SJSA1 (cell line): ENCODE measurements around the gene OSBPL5. TPM values are rescaled to one million over a fixed set of nuclear protein-coding genes. Genes with fewer than 3 reads are reported as not detected.
"Not testable (repeated sequence)": the region's sequence is repeated elsewhere in the genome, so short reads cannot be mapped to it uniquely, and the experiment has no call there.

ENCODE experiments used
- DNase-seq, 2 experiments: peaks; one replicate each; pipeline ENCODE4 v3.0.0-alpha.2; 2015 to 2020; ENCODE audit warnings: low spot score in 2 of 2, low read depth in 1 of 2
- H3K27ac ChIP-seq: fragments of 250-450 bp; sonication (Bioruptor Pico); 2 replicates; pipeline ENCODE4 v1.5.1; 2020; ENCODE audit warnings: mild to moderate bottlenecking, moderate library complexity
- H3K27me3 ChIP-seq: fragments of 250-450 bp; sonication (Bioruptor Pico); replicated peaks from 2 replicates; pipeline ENCODE4 v1.5.1; 2020; ENCODE audit warnings: mild to moderate bottlenecking, moderate library complexity
- H3K36me3 ChIP-seq: fragments of 250-450 bp; sonication (Bioruptor Pico); 2 replicates; pipeline ENCODE4 v1.5.1; 2020; ENCODE audit warnings: mild to moderate bottlenecking
- H3K4me1 ChIP-seq: fragments of 250-450 bp; sonication (Bioruptor Pico); replicated peaks from 2 replicates; pipeline ENCODE4 v1.6.1; 2021; ENCODE audit warnings: mild to moderate bottlenecking
- H3K4me3 ChIP-seq: fragments of 250-450 bp; sonication (Bioruptor Pico); 2 replicates; pipeline ENCODE4 v1.5.1; 2020; ENCODE audit warnings: mild to moderate bottlenecking
- H3K9me3 ChIP-seq: fragments of 250-450 bp; sonication (Bioruptor Pico); replicated peaks from 2 replicates; pipeline ENCODE4 v1.5.1; 2020; ENCODE audit warnings: mild to moderate bottlenecking
- total RNA-seq: library from RNA; depleted of rRNA; stranded (reverse); fragments of >200 nt; shearing (Covaris generic); gene quantifications from 2 replicates; pipeline ENCODE4 v1.2.3, GENCODE V29; 2014

OSBPL5 gene
- total RNA-seq, 1 experiment from 2014 or later: 45.3 TPM

GRCh38 chr11:3085052-3085451, 80.1 kb downstream of the OSBPL5 start:
- Histone ChIP-seq H3K4me3 (no peak overlapping the region), H3K36me3 (peaks cover 11% of the 10 kb centered on the region; the same call in 1 of the 2 replicates), H3K9me3 (no peaks in the 10 kb centered on the region), H3K4me1 (peaks cover 6% of the 10 kb centered on the region), H3K27ac (no peak overlapping the region), H3K27me3 (no peaks in the 10 kb centered on the region)
- DNase-seq: no peak

DNA sequence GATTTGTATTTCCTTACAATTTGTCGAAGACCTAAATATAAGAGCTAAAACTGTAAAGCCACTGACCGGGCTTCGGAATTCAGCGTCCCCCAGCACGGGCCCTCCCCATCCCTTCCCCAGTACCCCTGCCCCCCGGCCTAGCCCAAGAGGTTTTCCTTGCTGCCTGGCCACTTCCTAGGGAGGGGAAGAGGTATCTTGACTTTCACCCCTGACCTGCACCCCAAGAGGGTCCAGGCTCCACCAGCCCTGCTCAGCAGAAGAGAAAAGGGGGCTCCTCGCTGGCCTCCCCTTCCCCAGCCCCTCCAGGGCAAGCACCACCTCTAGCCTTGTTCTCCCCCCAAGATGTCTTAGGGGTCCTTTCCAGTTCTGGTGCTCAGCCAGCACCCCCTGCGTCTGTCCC, 81.8 kb downstream of the OSBPL5 start:
- Histone ChIP-seq H3K36me3 (no peaks in the 10 kb centered on the region), H3K27ac (no peak overlapping the region), H3K4me1 (peaks cover 5% of the 10 kb centered on the region), H3K9me3 (no peaks in the 10 kb centered on the region), H3K27me3 (no peaks in the 10 kb centered on the region), H3K4me3 (no peak overlapping the region)
- no peak for DNase-seq

- Histone ChIP-seq H3K9me3 (no peaks in the 10 kb centered on the region), H3K4me3 (no peak overlapping the region), H3K27ac (no peak overlapping the region), H3K27me3 (no peaks in the 10 kb centered on the region), H3K36me3 (no peaks in the 10 kb centered on the region), H3K4me1 (no peaks in the 10 kb centered on the region)
- DNase-seq: no peak
Observed at GRCh38 chr11:3081386-3081751, 83.7 kb downstream of the OSBPL5 start.

GRCh38 chr11:3080733-3081385, 84.3 kb downstream of the OSBPL5 start:
- Histone ChIP-seq H3K4me1 (no peaks in the 10 kb centered on the region), H3K27me3 (no peaks in the 10 kb centered on the region), H3K9me3 (no peaks in the 10 kb centered on the region), H3K4me3 (no peak overlapping the region), H3K27ac (no peak overlapping the region), H3K36me3 (no peaks in the 10 kb centered on the region)
- no peak for DNase-seq

DNA sequence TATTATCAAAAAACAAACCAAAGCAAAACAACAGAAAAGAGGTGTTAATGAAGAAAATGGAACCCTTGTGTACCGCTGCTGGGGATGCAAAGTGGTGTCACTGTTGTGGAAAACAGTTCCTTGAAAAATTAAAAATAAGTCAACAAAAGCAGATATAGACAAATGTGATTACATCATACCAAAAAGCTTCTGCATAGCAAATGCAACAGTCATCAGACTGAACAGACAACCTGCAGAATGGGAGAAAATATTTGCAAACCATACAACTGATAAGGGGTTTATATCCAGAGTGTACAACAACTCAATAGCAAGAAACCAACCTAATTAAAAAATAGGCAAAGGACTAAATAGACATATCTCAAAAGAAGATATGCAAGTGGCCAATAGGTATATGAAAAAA, 85.0 kb downstream of the OSBPL5 start:
- no peak for DNase-seq
- no peaks in the 10 kb centered on the region for H3K4me1 ChIP-seq
- no peak overlapping the region for H3K27ac ChIP-seq
- H3K4me3 ChIP-seq: no peak overlapping the region
- no peaks in the 10 kb centered on the region for H3K27me3 ChIP-seq
- H3K9me3 ChIP-seq: no peaks in the 10 kb centered on the region
- H3K36me3 ChIP-seq: no peaks in the 10 kb centered on the region

- Histone ChIP-seq H3K4me1 (peaks cover 6% of the 10 kb centered on the region), H3K4me3 (no peak overlapping the region), H3K27ac (no peak overlapping the region), H3K27me3 (no peaks in the 10 kb centered on the region), H3K36me3 (no peaks in the 10 kb centered on the region), H3K9me3 (no peaks in the 10 kb centered on the region)
- no peak for DNase-seq
Observed at GRCh38 chr11:3077846-3078440, 87.2 kb downstream of the OSBPL5 start.

DNA sequence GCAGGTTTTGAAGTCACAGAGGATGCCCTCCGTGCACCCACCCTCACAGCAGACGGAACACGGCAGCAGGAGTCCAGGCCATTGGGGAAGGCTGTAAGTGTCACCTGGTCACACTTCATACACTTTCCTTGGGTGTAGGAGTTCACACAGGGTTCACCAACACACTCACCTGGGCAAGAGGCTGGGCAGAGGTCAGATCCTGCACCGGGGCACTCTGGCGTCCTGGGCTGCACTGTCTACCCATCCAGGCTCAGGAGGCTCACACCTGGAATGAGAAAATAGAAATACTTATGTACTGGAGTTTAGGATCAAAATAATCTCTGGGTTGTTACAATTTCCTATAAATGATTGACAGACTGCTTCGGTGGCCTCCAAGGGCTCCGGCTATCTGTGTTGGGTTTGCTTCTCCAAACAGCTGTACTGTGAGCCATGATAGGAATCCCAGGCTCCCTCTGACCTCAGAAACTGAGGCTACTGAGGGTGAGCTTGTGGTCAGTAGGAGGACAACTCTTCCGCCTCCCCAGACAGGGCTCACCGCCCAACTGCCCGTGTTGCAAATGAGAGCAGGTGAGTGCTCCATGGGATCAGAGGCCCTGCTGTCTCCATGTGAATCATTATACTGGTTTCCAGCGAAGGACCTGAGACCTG, 87.8 kb downstream of the OSBPL5 start:
- Histone ChIP-seq H3K36me3 (no peaks in the 10 kb centered on the region), H3K9me3 (no peaks in the 10 kb centered on the region), H3K4me3 (no peak overlapping the region), H3K27me3 (no peaks in the 10 kb centered on the region), H3K4me1 (peaks cover 13% of the 10 kb centered on the region), H3K27ac (no peak overlapping the region)
- DNase-seq: no peak

DNA sequence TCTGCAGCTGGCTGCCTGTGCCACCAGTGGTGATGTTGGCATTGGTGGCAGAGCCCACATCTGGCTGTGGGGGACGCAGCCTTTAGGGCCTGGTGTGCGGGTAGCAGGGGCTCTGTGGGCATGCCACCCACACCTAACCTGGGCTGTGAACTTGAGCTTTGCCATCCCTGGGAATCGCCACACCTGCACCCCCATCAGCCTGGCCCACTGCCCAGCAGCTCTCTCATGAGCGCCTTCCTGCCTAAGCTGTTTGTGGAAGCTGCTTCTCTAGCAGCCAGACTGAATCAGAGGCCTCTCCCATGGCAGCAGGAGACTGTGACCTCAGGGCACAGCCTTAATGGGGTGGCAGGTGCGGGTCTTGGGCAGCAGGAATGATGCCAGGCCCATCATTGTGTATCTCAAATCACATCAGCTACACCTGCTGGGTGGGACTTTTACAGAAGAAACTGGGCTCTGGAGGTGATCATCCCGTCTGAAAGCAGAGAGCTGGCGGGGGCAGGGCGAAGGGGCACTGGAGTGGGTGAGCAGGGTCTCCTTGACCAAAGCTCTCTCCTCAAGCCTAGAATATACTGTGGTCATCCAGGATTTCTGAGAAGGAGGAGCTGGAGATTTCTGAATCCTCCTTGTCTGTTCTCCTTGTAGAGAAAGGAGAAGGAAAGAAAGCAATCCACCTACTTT, 90.1 kb downstream of the OSBPL5 start:
- peaks cover 13% of the 10 kb centered on the region for H3K4me1 ChIP-seq
- DNase-seq: no peak
- no peak overlapping the region for H3K27ac ChIP-seq
- H3K9me3 ChIP-seq: no peaks in the 10 kb centered on the region
- H3K4me3 ChIP-seq: no peak overlapping the region
- H3K36me3 ChIP-seq: no peaks in the 10 kb centered on the region
- H3K27me3 ChIP-seq: no peaks in the 10 kb centered on the region

DNA sequence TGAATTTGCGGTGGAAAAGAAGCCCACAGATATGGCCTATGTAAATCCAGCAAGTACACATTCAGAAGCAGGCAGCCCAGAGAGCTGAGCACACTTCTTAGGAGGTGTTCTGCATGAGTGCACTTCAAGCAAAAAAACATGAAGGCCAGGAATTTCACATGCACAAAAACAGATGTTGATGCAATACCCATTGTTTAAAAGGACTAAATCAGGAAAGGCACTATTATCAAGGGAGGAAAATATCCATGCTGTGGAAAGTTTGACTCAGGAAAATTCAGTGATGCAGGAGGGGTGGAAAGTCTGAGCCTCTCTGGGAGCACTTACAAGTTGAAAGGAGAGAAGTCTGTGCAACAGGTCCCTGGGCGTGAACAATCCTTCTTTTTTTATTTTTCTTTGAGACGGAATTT, 92.1 kb downstream of the OSBPL5 start:
- H3K27me3 ChIP-seq: no peaks in the 10 kb centered on the region
- peak; percentile 53 to 59 for DNase-seq

GRCh38 chr11:3069425-3069824, 95.7 kb downstream of the OSBPL5 start:
- no peak for DNase-seq
- Histone ChIP-seq H3K9me3 (peaks cover 9% of the 10 kb centered on the region), H3K4me3 (no peak overlapping the region), H3K36me3 (no peaks in the 10 kb centered on the region), H3K4me1 (peaks cover 18% of the 10 kb centered on the region), H3K27me3 (no peaks in the 10 kb centered on the region), H3K27ac (no peak overlapping the region)

More for the DNA sequence above, 92.1 kb downstream of the OSBPL5 start:
- no peaks in the 10 kb centered on the region for H3K36me3 ChIP-seq
- H3K27ac ChIP-seq: no peak overlapping the region
- H3K4me1 ChIP-seq: peaks cover 13% of the 10 kb centered on the region
- no peak overlapping the region for H3K4me3 ChIP-seq
- H3K9me3 ChIP-seq: no peaks in the 10 kb centered on the region

DNA sequence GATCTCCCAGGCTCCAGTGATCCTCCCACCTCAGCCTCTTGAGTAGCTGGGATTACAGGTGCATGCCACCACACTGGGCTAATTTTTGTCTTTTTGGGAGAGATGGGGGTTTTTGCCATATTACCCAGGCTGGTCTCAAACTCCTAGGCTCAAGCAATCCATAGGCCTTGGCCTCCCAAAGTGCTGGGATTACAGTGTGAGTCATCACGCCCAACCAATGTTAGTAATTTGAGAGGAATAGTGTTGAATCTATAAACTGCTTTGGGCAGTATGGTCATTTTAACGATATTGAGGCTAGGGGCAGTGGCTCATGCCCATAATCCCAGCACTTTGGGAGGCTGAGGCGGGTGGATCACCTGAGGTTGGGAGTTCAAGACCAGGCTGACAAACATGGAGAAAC, 98.8 kb downstream of the OSBPL5 start:
- H3K27ac ChIP-seq, DNase-seq, H3K4me3 ChIP-seq, H3K36me3 ChIP-seq, H3K27me3 ChIP-seq: not testable (repeated sequence)
- Histone ChIP-seq H3K4me1 (peaks cover 15% of the 10 kb centered on the region), H3K9me3 (peaks cover 10% of the 10 kb centered on the region)

- H3K27me3 ChIP-seq, H3K4me3 ChIP-seq, DNase-seq, H3K36me3 ChIP-seq: not testable (repeated sequence)
- peaks cover 10% of the 10 kb centered on the region for H3K9me3 ChIP-seq
- H3K4me1 ChIP-seq: peaks cover 15% of the 10 kb centered on the region
- H3K27ac ChIP-seq: peak overlapping the region; percentile 65
Observed at GRCh38 chr11:3064709-3065108, 100.4 kb downstream of the OSBPL5 start.

- not testable (repeated sequence) for H3K36me3 ChIP-seq, H3K27me3 ChIP-seq, H3K4me3 ChIP-seq
- Histone ChIP-seq H3K27ac (peak overlapping the region; percentile 65), H3K4me1 (peaks cover 21% of the 10 kb centered on the region), H3K9me3 (peaks cover 10% of the 10 kb centered on the region)
- DNase-seq: peak in 1 of 2 experiments; percentile 54
Observed at GRCh38 chr11:3063876-3064275, 101.2 kb downstream of the OSBPL5 start.

GRCh38 chr11:3063432-3063831, 101.7 kb downstream of the OSBPL5 start:
- not testable (repeated sequence) for DNase-seq

More at GRCh38 chr11:3063432-3063831, 101.7 kb downstream of the OSBPL5 start:
- peak overlapping the region; percentile 65 for H3K27ac ChIP-seq
- H3K4me3 ChIP-seq, H3K27me3 ChIP-seq, H3K36me3 ChIP-seq: not testable (repeated sequence)
- peaks cover 10% of the 10 kb centered on the region for H3K9me3 ChIP-seq
- H3K4me1 ChIP-seq: peaks cover 25% of the 10 kb centered on the region
